ENCODE measurements around the gene USB1. TPM values are rescaled to one million over a fixed set of nuclear protein-coding genes. Genes with fewer than 3 reads are reported as not detected.
A peak's percentile ranks its signal among the peaks of the same experiment; 100 is the strongest.

USB1 gene
- total RNA-seq, 1 donor: 15.8 TPM

GRCh38 chr16:58026705-58027160 is 25.5 kb downstream of the USB1 start:
- DNase-seq (ENCODE audit: low read depth): no peak
- H3K4me3 ChIP-seq (ENCODE audit: low read depth, low read length): peak overlapping the region; percentile 65
- TF ChIP-seq, protein P1, sequence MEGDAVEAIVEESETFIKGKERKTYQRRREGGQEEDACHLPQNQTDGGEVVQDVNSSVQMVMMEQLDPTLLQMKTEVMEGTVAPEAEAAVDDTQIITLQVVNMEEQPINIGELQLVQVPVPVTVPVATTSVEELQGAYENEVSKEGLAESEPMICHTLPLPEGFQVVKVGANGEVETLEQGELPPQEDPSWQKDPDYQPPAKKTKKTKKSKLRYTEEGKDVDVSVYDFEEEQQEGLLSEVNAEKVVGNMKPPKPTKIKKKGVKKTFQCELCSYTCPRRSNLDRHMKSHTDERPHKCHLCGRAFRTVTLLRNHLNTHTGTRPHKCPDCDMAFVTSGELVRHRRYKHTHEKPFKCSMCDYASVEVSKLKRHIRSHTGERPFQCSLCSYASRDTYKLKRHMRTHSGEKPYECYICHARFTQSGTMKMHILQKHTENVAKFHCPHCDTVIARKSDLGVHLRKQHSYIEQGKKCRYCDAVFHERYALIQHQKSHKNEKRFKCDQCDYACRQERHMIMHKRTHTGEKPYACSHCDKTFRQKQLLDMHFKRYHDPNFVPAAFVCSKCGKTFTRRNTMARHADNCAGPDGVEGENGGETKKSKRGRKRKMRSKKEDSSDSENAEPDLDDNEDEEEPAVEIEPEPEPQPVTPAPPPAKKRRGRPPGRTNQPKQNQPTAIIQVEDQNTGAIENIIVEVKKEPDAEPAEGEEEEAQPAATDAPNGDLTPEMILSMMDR (IDR thresholded peaks at IDR 0.05; ENCODE audit: insufficient read depth, low read length): no peak

DNA sequence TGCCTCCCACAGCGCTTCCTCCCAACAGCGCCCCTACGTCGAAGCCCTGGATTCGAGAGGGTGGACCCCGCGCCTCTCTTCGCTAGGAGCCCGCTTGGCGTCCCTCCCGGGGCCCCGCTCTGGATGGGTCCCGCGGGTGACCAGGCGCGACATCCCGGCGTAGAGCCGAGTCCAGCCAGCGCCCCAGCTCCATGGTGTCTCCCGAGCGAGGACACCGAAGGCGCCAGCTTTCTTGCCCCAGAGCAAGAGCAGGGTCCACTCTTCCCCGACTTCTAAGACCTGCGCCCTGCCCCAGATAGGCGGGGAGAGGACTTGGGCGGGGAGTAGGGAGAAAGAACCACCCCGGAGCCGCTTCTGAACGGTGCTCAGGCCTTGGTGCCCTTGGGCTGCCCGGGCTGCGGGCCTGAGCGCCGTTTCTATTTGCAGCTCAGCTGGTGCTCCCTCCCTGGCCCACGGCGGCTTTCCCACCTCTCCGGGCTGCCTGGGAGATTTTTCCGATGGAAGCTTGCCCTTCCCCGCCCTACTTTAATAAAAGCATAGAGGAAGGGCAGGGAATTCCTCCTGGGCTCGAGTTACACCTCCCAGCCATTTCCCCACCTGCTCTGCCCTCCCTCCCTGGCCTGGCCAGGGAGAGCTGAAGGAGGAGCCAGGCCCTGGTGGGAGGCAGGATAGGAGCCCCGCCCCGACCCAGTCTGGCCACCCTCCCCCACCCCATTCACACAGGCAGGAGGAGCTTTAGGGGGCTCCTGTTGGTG is 26.1 kb downstream of the USB1 start:
- TF ChIP-seq, protein P1 (IDR thresholded peaks at IDR 0.05; ENCODE audit: insufficient read depth, low read length): no peak
- no peak for DNase-seq (ENCODE audit: low read depth)

GRCh38 chr16:58027916-58028455 is 26.8 kb downstream of the USB1 start:
- H3K4me3 ChIP-seq (ENCODE audit: low read depth, low read length): no peak overlapping the region
- TF ChIP-seq, protein P1 (IDR thresholded peaks at IDR 0.05; ENCODE audit: insufficient read depth, low read length): no peak
- no peak for DNase-seq (ENCODE audit: low read depth)

More for the DNA sequence above, 26.1 kb downstream of the USB1 start:
- H3K4me3 ChIP-seq (ENCODE audit: low read depth, low read length): peak overlapping the region; percentile 65

- TF ChIP-seq, protein P1 (IDR thresholded peaks at IDR 0.05; ENCODE audit: insufficient read depth, low read length): no peak
- H3K4me3 ChIP-seq (ENCODE audit: low read depth, low read length): no peak overlapping the region
- no peak for DNase-seq (ENCODE audit: low read depth)
Measured at GRCh38 chr16:58028541-58029070, 27.4 kb downstream of the USB1 start.

DNA sequence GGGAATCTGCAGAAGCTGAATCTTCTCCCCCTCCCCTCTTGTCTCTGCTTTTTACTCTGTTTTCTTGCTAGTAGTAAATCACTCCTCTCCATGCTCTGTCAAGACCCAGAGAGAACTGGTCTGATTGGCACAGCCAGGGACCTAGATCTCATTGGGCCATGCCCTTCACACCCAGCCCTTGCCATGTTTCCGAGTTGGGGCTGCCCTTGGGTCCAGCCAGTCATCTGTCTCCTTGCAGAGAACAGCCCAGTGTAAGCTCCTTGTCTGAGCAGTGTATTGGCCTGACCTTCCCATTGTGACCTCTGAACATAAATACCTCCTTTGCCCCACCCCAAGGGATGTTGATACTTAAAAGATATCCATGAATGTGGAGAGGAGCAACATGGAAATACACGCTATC is 28.2 kb downstream of the USB1 start:
- no peak for DNase-seq (ENCODE audit: low read depth)
- TF ChIP-seq, protein P1 (IDR thresholded peaks at IDR 0.05; ENCODE audit: insufficient read depth, low read length): no peak
- H3K4me3 ChIP-seq (ENCODE audit: low read depth, low read length): no peak overlapping the region

DNA sequence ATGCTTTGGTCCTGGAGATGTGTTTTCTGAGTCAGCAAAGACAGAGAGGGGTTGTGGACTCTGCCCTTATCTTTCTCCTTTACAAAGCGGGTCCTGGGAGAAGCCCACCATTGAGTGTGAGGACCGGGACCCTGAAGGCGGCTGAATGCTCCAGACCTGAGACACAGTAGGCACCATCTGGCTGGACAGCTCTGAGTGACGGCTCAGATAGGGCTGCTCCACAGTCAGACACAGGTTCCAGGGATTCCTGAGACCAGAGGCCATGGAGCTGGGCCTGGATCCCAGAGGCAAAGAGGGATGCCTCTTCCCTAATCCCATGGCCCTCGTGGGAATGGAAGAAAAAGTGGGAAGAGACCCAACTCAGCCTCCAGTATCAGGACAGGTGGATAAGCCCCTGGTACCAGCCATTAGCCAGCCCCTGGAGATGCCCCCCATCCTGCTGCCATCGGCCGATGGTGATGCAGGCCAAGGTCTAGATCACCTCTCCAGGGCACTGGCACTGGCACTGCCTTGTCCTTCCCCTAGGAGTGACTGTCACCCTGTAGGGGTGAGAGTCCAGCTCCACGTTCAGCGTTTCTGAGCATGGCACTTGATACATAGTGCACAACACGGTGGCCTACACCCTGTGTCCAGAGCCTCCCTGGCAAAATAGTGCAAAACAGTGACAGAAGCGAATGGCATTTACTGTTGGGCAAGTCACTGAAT is 29.1 kb downstream of the USB1 start:
- DNase-seq (ENCODE audit: low read depth): no peak
- TF ChIP-seq, protein P1 (IDR thresholded peaks at IDR 0.05; ENCODE audit: insufficient read depth, low read length): no peak

More for the DNA sequence above, 29.1 kb downstream of the USB1 start:
- no peak overlapping the region for H3K4me3 ChIP-seq (ENCODE audit: low read depth, low read length)
